LNCAP (cell line): ENCODE results near the gene LTB4R2.

ENCODE experiments used
- CTCF ChIP-seq: fragments of 450-650 bp; IDR thresholded peaks from 2 replicates; pipeline ENCODE4 v1.5.1; 2017; ENCODE audit warnings: mild to moderate bottlenecking

Gene LTB4R2

GRCh38 chr14:24271834-24272263 is 38.1 kb upstream of the LTB4R2 start:
- TF ChIP-seq CTCF, result no peak

GRCh38 chr14:24272467-24272866 is 37.5 kb upstream of the LTB4R2 start:
- TF ChIP-seq CTCF, result no peak

GRCh38 chr14:24273422-24273998 is 36.4 kb upstream of the LTB4R2 start:
- TF ChIP-seq CTCF, result peak; percentile 32; the same call in 1 of the 2 replicates

GRCh38 chr14:24274101-24274543 is 35.8 kb upstream of the LTB4R2 start:
- no peak for TF ChIP-seq CTCF

- no peak for TF ChIP-seq CTCF
Measured at GRCh38 chr14:24277071-24277470, 32.9 kb upstream of the LTB4R2 start.

GRCh38 chr14:24277606-24278321 is 32.2 kb upstream of the LTB4R2 start:
- TF ChIP-seq CTCF, result no peak

GRCh38 chr14:24278424-24278823 is 31.5 kb upstream of the LTB4R2 start:
- no peak for TF ChIP-seq CTCF
